DMS 273 (cell line): ENCODE data around the gene KDM4E.
"Not testable (repeated sequence)": the region's sequence is repeated elsewhere in the genome, so short reads cannot be mapped to it uniquely, and the experiment has no call there.

Experiments
- DNase-seq: peaks from one replicate; lab custom pipeline; 2025; ENCODE audit not compliant: unreplicated experiment; lab: John Stamatoyannopoulos, UW

Gene KDM4E

GRCh38 chr11:95024958-95025357 lies at the start of gene KDM4E:
Gene KDM4E, plus strand, starts transcription at chr11:95025258. Its CDS starts 300 bp downstream, at chr11:95025558.
- DNase-seq, result no peak

- DNase-seq, result no peak
Observed at GRCh38 chr11:94975599-94975998, 49.5 kb upstream of the KDM4E start.

GRCh38 chr11:94987378-94987777 lies 37.7 kb upstream of the KDM4E start:
- DNase-seq, result no peak

GRCh38 chr11:94988748-94989147 lies 36.3 kb upstream of the KDM4E start:
- DNase-seq, result no peak

- DNase-seq, result no peak
Observed at GRCh38 chr11:94993400-94993943, 31.6 kb upstream of the KDM4E start.

GRCh38 chr11:94997437-94997836 lies 27.6 kb upstream of the KDM4E start:
- DNase-seq, result no peak

GRCh38 chr11:94998285-94998684 lies 26.8 kb upstream of the KDM4E start:
- no peak for DNase-seq

- no peak for DNase-seq
Observed at GRCh38 chr11:95003716-95004115, 21.3 kb upstream of the KDM4E start.

- DNase-seq, result no peak
Observed at GRCh38 chr11:95005642-95006041, 19.4 kb upstream of the KDM4E start.

- DNase-seq, result no peak
Observed at GRCh38 chr11:95011376-95011775, 13.7 kb upstream of the KDM4E start.

- no peak for DNase-seq
Observed at GRCh38 chr11:95014184-95014821, 10.8 kb upstream of the KDM4E start.

GRCh38 chr11:95016139-95016538 lies 8.9 kb upstream of the KDM4E start:
- DNase-seq, result no peak

- not testable (repeated sequence) for DNase-seq
Observed at GRCh38 chr11:95021468-95021867, 3.6 kb upstream of the KDM4E start.

- not testable (repeated sequence) for DNase-seq
Observed at GRCh38 chr11:95025594-95025993, 536 bp downstream of the KDM4E start.

GRCh38 chr11:95028357-95028756 lies 3.3 kb downstream of the KDM4E start:
- DNase-seq, result no peak

GRCh38 chr11:95033051-95033450 lies 8.0 kb downstream of the KDM4E start:
- no peak for DNase-seq

- peak; percentile 43 for DNase-seq
Observed at GRCh38 chr11:95035316-95035715, 10.3 kb downstream of the KDM4E start.

GRCh38 chr11:95037356-95038035 lies 12.4 kb downstream of the KDM4E start:
- not testable (repeated sequence) for DNase-seq

- no peak for DNase-seq
Observed at GRCh38 chr11:95042239-95042638, 17.2 kb downstream of the KDM4E start.

GRCh38 chr11:95042906-95043305 lies 17.8 kb downstream of the KDM4E start:
- DNase-seq, result no peak

- no peak for DNase-seq
Observed at GRCh38 chr11:95044010-95044409, 19.0 kb downstream of the KDM4E start.

GRCh38 chr11:95045812-95046211 lies 20.8 kb downstream of the KDM4E start:
- no peak for DNase-seq
